Sigmoid colon (tissue), 7 donors: Measurements from ENCODE around the gene SRSF9. TPM values are rescaled to one million over a fixed set of nuclear protein-coding genes. Genes with fewer than 3 reads are reported as not detected.

ENCODE experiments used
- DNase-seq: peaks from one replicate; pipeline ENCODE4 v3.0.0-alpha.2; 2019
- H3K27ac ChIP-seq, 4 donors: fragments of 200-600 bp; sonication (generic); one replicate each; pipeline ENCODE4 v1.5.1; 2016 to 2019; ENCODE audit warnings: mild to moderate bottlenecking in 1 of 4
- H3K27me3 ChIP-seq, 3 donors: fragments of 200-600 bp; sonication (generic); one replicate each; pipeline ENCODE4 v1.5.1; 2019; ENCODE audit warnings: mild to moderate bottlenecking in 1 of 3
- H3K36me3 ChIP-seq, 4 donors: fragments of 200-600 bp; sonication (generic); one replicate each; pipeline ENCODE4 v1.5.1; 2016 to 2019
- H3K4me1 ChIP-seq, 4 donors: fragments of 200-600 bp; sonication (generic); one replicate each; pipeline ENCODE4 v1.5.1; 2017 to 2019
- H3K4me3 ChIP-seq, 4 donors: fragments of 200-600 bp; sonication (generic); one replicate each; pipeline ENCODE4 v1.5.1; 2017 to 2019; ENCODE audit warnings: mild to moderate bottlenecking in 2 of 4, moderate library complexity in 1 of 4
- H3K9me3 ChIP-seq, 4 donors: fragments of 200-600 bp in 3 of 4; sonication (generic) in 3 of 4; one replicate each; pipeline versions ENCODE4 v1.5.1 to v1.6.1; 2013 to 2019
- CTCF ChIP-seq, 4 experiments: fragments of 450-650 bp in 3 of 4; fragments of 200-600 bp in 1 of 4; IDR thresholded peaks; one replicate each; pipeline ENCODE4 v1.5.1; 2016 to 2019; ENCODE audit warnings: antibody characterized with exemption in 4 of 4, mild to moderate bottlenecking in 3 of 4, moderate library complexity in 2 of 4
- EP300 ChIP-seq, 4 donors: sonication (generic); formaldehyde crosslinking; IDR thresholded peaks; one replicate each; pipeline ENCODE4 v1.6.1; 2017; ENCODE audit warnings: antibody characterized with exemption in 4 of 4
- POLR2A ChIP-seq, 2 donors: fragments of 450-650 bp; IDR thresholded peaks; one replicate each; pipeline ENCODE4 v1.6.1; 2016; ENCODE audit warnings: antibody characterized with exemption in 2 of 2, mild to moderate bottlenecking in 2 of 2, moderate library complexity in 2 of 2
- POLR2AphosphoS5 ChIP-seq, 4 donors: sonication (generic); formaldehyde crosslinking; IDR thresholded peaks; one replicate each; pipeline ENCODE4 v1.6.1; 2017; ENCODE audit warnings: antibody characterized with exemption in 4 of 4
- WGBS, 2 donors: extraction: QIAGEN DNeasy Blood & Tissue Kit; methylation state at CpG; one replicate each; pipeline ENCODE4 v1.1.7; 2013; 5-methylcytosine and 5-hydroxymethylcytosine counted together
- intact Hi-C: fragments of 100-400 bp; cut with DNase I; formaldehyde crosslinking; loops from one replicate; pipeline ENCODE4 v1.15.1; 2023
- polyA plus RNA-seq, 3 donors: library from polyadenylated mRNA; stranded (reverse); fragments of 200-250 nt; gene quantifications; one replicate each; pipeline ENCODE4 v1.2.3, GENCODE V29; 2013
- total RNA-seq, 4 donors: library from RNA; depleted of rRNA; stranded (reverse); fragments of >200 nt; gene quantifications; one replicate each; pipeline ENCODE4 v1.1.0, GENCODE V29; 2016
- donor health status: healthy with polysubstance abuse.
- donor health status: Bipolar disorder and iron deficiency.
- donor health status: healthy.

The SRSF9 gene
- total and polyA plus RNA-seq, 7 donors: 41.4 to 187 (median 55.1) TPM

- intact Hi-C loops: no loop called here
- Histone ChIP-seq H3K27ac (no peak overlapping the region), H3K9me3 (no peaks in the 10 kb centered on the region), H3K36me3 (peaks cover 19 to 48% (median 35%) of the 10 kb centered on the region in 4 donors), H3K27me3 (no peaks in the 10 kb centered on the region), H3K4me1 (peaks cover 0 to 40% (median 23%) of the 10 kb centered on the region in 4 donors), H3K4me3 (no peak overlapping the region)
- DNase-seq: no peak
- TF ChIP-seq CTCF (IDR thresholded peaks at IDR 0.05) (peak in 3 of 4 experiments; percentile 30 to 38 (median 36)), POLR2AphosphoS5 (IDR thresholded peaks at IDR 0.05) (no peak), POLR2A (IDR thresholded peaks at IDR 0.05) (no peak), EP300 (IDR thresholded peaks at IDR 0.05) (no peak)
- WGBS, 2 donors: 62 to 70% methylated on average over 8 of the region's 8 CpGs
Measured at GRCh38 chr12:120466560-120467315, 2.8 kb downstream of the SRSF9 start.

- Histone ChIP-seq H3K4me3 (no peak overlapping the region), H3K27me3 (no peaks in the 10 kb centered on the region), H3K36me3 (peaks cover 19 to 58% (median 42%) of the 10 kb centered on the region in 4 donors), H3K9me3 (no peaks in the 10 kb centered on the region), H3K27ac (no peak overlapping the region), H3K4me1 (peaks cover 0 to 36% (median 21%) of the 10 kb centered on the region in 4 donors)
- 18 to 53% methylated on average over 5 of the region's 5 CpGs for WGBS, 2 donors
- intact Hi-C loops: no loop called here
- no peak for TF ChIP-seq POLR2A (IDR thresholded peaks at IDR 0.05)
- no peak for TF ChIP-seq CTCF (IDR thresholded peaks at IDR 0.05)
- TF ChIP-seq POLR2AphosphoS5 (IDR thresholded peaks at IDR 0.05): no peak
- no peak for TF ChIP-seq EP300 (IDR thresholded peaks at IDR 0.05)
- no peak for DNase-seq
Measured at GRCh38 chr12:120465756-120466155, 3.8 kb downstream of the SRSF9 start.

- TF ChIP-seq CTCF (IDR thresholded peaks at IDR 0.05) (no peak), EP300 (IDR thresholded peaks at IDR 0.05) (no peak), POLR2AphosphoS5 (IDR thresholded peaks at IDR 0.05) (no peak), POLR2A (IDR thresholded peaks at IDR 0.05) (no peak)
- no peak for DNase-seq
- WGBS, 2 donors: 88 to 90% methylated on average over 5 of the region's 5 CpGs
- peaks cover 0 to 27% (median 13%) of the 10 kb centered on the region in 4 donors for H3K4me1 ChIP-seq
- no peak overlapping the region for H3K4me3 ChIP-seq
- intact Hi-C loops: no loop called here
- no peaks in the 10 kb centered on the region for H3K9me3 ChIP-seq
- H3K27me3 ChIP-seq: no peaks in the 10 kb centered on the region
- no peak overlapping the region for H3K27ac ChIP-seq
- peaks cover 28 to 77% (median 57%) of the 10 kb centered on the region in 4 donors for H3K36me3 ChIP-seq
Measured at GRCh38 chr12:120463712-120464111, 5.8 kb downstream of the SRSF9 start.

- 85 to 87% methylated on average over 3 of the region's 3 CpGs for WGBS, 2 donors
Measured at GRCh38 chr12:120462099-120462640, 7.4 kb downstream of the SRSF9 start.

More at GRCh38 chr12:120462099-120462640, 7.4 kb downstream of the SRSF9 start:
- intact Hi-C loops: no loop called here
- peaks cover 0 to 13% (median 6%) of the 10 kb centered on the region in 4 donors for H3K4me1 ChIP-seq
- peaks cover 28 to 90% (median 68%) of the 10 kb centered on the region in 4 donors for H3K36me3 ChIP-seq
- TF ChIP-seq POLR2A (IDR thresholded peaks at IDR 0.05): no peak
- TF ChIP-seq POLR2AphosphoS5 (IDR thresholded peaks at IDR 0.05): no peak
- TF ChIP-seq CTCF (IDR thresholded peaks at IDR 0.05): no peak
- TF ChIP-seq EP300 (IDR thresholded peaks at IDR 0.05): no peak
- no peak overlapping the region for H3K4me3 ChIP-seq
- no peak overlapping the region for H3K27ac ChIP-seq
- H3K27me3 ChIP-seq: no peaks in the 10 kb centered on the region
- H3K9me3 ChIP-seq: no peaks in the 10 kb centered on the region
- DNase-seq: no peak
